GM12864 (cell line): ENCODE results near the gene BCOR.

Source experiments
- DNase-seq: peaks from one replicate; pipeline ENCODE4 v3.0.0-alpha.2; 2011; ENCODE audit warnings: low read depth
- H3K4me3 ChIP-seq: 2 replicates; pipeline ENCODE4 v1.5.1; 2011; ENCODE audit warnings: mild to moderate bottlenecking, low read depth, low read length, control low read depth
- TF ChIP-seq, protein P1 (sequence below): IDR thresholded peaks from 2 replicates; pipeline ENCODE4 v1.5.1; 2011; ENCODE audit warnings: low read depth, mild to moderate bottlenecking, moderate library complexity, low read length, control low read depth, inconsistent platforms; ENCODE audit errors: missing control alignments

Gene BCOR

DNA sequence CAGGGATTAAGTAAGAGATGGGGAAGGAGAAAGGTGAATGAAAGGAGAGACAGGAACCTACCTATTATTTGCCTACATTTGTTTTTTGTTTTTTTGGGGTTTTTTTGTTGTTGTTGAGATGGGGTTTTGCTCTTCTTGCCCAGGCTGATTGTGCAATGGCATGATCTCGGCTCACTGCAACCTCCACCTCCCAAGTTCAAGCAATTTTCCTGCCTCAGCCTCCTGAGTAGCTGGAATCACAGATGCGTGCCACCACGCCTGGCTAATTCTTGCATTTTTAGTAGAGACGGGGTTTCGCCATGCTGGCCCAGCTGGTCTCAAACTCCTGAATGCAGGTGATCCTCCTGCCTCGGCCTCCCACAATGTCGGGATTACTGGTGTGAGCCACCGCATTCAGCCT, 57.9 kb downstream of the BCOR start:
- no peak overlapping the region for H3K4me3 ChIP-seq
- no peak for DNase-seq
- TF ChIP-seq, protein P1, sequence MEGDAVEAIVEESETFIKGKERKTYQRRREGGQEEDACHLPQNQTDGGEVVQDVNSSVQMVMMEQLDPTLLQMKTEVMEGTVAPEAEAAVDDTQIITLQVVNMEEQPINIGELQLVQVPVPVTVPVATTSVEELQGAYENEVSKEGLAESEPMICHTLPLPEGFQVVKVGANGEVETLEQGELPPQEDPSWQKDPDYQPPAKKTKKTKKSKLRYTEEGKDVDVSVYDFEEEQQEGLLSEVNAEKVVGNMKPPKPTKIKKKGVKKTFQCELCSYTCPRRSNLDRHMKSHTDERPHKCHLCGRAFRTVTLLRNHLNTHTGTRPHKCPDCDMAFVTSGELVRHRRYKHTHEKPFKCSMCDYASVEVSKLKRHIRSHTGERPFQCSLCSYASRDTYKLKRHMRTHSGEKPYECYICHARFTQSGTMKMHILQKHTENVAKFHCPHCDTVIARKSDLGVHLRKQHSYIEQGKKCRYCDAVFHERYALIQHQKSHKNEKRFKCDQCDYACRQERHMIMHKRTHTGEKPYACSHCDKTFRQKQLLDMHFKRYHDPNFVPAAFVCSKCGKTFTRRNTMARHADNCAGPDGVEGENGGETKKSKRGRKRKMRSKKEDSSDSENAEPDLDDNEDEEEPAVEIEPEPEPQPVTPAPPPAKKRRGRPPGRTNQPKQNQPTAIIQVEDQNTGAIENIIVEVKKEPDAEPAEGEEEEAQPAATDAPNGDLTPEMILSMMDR, result no peak

DNA sequence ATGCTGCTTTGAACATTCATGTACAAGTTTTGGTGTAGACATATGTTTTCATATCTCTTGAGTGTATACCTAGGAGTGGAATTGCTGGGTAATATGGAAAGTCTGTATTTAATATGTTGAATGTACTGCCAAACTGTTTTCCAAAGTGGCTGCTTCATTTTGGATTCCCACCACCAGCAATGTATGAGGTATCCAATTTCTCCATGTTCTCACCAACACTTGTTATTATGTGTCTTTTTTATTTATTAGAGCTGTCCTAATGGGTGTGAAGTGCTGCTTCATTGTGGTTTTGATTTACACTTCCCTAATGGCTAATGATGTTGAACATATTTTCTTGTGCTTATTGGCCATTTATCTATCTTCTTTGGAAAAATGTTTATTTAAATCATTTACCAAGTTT, 60.4 kb downstream of the BCOR start:
- TF ChIP-seq, protein P1, result no peak
- no peak for DNase-seq
- H3K4me3 ChIP-seq, result no peak overlapping the region

DNA sequence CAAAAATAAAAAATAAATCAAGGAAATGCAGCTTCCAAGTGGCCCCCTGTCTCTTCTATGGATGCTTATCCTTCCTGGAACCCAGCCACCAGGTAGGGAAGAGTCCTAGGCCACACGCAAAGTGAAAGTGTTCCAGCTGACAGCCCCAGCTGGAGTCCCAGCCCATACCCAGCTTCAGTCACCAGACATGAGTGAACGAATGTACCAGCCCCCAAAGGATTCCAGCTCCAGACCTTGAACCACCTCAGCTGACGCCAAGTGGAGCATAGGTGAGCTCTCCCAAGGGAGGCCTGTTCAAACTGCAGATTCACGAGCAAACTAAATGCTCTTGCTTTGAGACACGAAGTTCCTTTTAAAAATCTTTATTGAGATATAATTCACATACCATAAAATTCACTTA, 62.0 kb downstream of the BCOR start:
- TF ChIP-seq, protein P1, result no peak
- no peak for DNase-seq
- no peak overlapping the region for H3K4me3 ChIP-seq

DNA sequence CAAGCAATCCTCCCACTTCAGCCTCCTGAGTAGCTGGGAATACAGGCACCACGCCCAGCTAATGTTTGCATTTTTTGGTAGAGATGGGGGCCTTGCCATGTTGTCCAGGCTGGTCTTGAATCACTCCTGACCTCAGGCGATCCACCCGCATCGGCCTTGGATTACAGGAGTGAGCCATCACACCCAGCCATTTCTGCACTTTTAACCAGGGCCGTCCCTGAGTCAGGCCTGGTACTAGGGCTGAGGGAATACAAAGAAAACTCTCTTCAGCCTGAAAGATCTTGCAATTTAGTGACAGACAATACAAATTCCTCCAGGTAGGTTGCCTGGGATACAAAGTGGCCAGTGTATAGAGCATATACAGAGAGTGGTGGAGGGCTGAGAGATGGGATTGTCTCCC, 65.8 kb downstream of the BCOR start:
- TF ChIP-seq, protein P1, result no peak
- H3K4me3 ChIP-seq, result no peak overlapping the region
- no peak for DNase-seq

DNA sequence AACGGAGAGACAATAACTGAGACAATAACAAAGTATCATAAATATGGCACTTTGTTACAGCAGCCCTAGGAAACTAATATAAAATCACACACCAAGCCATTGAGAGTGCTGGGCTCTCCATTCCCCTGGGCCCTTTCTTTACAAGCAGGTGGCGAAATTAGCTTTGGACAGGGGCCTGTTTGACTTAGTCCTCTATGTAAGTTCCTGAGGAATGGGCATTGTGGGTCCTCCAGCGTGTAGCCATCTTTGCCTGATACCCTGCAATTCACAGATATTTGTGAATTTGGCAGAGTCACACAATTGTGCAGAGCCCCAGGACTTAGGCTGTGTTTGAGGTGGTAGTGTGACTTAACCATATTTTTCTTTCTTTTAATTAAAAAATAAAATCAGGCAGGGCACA, 67.6 kb downstream of the BCOR start:
- no peak for DNase-seq
- H3K4me3 ChIP-seq, result no peak overlapping the region
- TF ChIP-seq, protein P1, result no peak

DNA sequence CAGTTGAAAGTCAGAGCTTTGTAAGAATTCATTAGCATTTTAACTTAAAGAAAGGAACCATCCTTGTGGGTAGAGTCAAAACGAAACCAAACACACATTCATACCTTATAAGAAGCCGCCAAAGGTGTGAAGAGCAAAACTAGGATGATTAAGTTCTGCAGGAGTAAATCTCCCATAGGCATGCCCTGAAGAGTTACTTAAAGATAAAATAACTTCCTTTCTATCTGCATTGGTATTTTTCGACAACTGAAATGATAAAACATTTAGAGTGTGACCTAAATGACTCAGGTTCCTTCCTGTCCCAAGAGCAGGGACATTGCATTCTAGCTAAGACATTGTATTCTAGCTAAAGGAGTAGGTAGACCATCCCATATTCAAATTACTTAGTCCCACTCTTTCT, 75.3 kb downstream of the BCOR start:
- DNase-seq, result no peak
- H3K4me3 ChIP-seq, result no peak overlapping the region
- TF ChIP-seq, protein P1, result no peak

DNA sequence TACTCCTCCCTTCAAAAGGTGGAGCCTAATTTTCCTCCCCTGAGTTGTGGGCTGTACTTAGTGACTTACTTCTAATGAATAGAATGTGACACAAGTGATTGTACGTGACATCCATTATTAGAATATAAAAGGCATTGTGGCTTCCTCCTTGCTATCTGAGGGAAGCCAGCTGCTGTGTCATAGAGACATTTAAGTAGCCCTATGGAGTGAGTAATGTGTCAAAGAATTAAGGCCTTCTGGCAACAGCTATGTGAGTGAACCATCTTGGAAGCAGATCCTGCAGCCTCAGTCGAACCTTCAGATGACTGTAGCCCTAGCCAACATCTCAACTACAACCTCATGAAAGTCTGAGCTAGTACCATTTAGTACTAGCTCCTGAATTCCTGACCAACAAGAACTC, 76.1 kb downstream of the BCOR start:
- no peak for DNase-seq
- H3K4me3 ChIP-seq, result no peak overlapping the region
- TF ChIP-seq, protein P1, result no peak
